Kidney (tissue), 14 donors: ENCODE results near the gene SOX6. TPM values are rescaled to one million over a fixed set of nuclear protein-coding genes. Genes with fewer than 3 reads are reported as not detected.

Source experiments
- DNase-seq, 5 donors: peaks; one replicate each; pipeline ENCODE4 v3.0.0-alpha.2; 2013 to 2020
- FAIRE-seq: peaks from 2 replicates; lab custom pipeline; 2012; peaks lifted over from hg19 to GRCh38; lab: Jason Lieb, UNC
- H3K27ac ChIP-seq, 2 donors: one replicate each; pipeline ENCODE4 v1.7.0; 2013; ENCODE audit warnings: low read depth in 2 of 2, low read length in 2 of 2, inconsistent platforms in 1 of 2
- H3K27me3 ChIP-seq: one replicate; pipeline ENCODE4 v1.7.1; 2013; ENCODE audit warnings: low read length, inconsistent platforms; ENCODE audit not compliant: control insufficient read depth, insufficient read depth
- H3K36me3 ChIP-seq, 3 donors: one replicate each; pipeline versions ENCODE4 v1.7.0 to v1.7.1; 2013; ENCODE audit warnings: low read length in 3 of 3, control low read depth in 1 of 3, inconsistent platforms in 1 of 3; ENCODE audit not compliant: insufficient read depth in 3 of 3, control insufficient read depth in 2 of 3
- H3K4me1 ChIP-seq, 3 donors: one replicate each; pipeline versions ENCODE4 v1.7.0 to v1.7.1; 2013; ENCODE audit warnings: low read length in 3 of 3, inconsistent platforms in 1 of 3, low read depth in 1 of 3; ENCODE audit not compliant: control insufficient read depth in 2 of 3, insufficient read depth in 2 of 3
- H3K4me3 ChIP-seq, 3 donors: one replicate each; pipeline versions ENCODE4 v1.7.0 to v1.8.1; 2013; ENCODE audit warnings: low read length in 3 of 3, control low read depth in 1 of 3, inconsistent platforms in 1 of 3
- H3K9ac ChIP-seq, 3 donors: one replicate each; pipeline versions ENCODE4 v1.7.0 to v1.7.1; 2013; ENCODE audit warnings: low read length in 3 of 3, control low read depth in 1 of 3, inconsistent platforms in 1 of 3
- H3K9me3 ChIP-seq, 3 donors: one replicate each; pipeline versions ENCODE4 v1.7.0 to v1.7.1; 2013; ENCODE audit warnings: low read length in 3 of 3, control low read depth in 1 of 3, inconsistent platforms in 1 of 3; ENCODE audit not compliant: control insufficient read depth in 2 of 3, insufficient read depth in 1 of 3
- intact Hi-C: fragments of 100-400 bp; cut with DNase I; formaldehyde crosslinking; loops from one replicate; pipeline ENCODE4 v1.11.1; 2022
- polyA plus RNA-seq: library from polyadenylated mRNA; stranded (reverse); fragments of 350-450 nt; fragmentation: Illumina TruSeq; extraction: RNeasy Lipid Tissue Mini Kit (QIAGEN cat#74804); gene quantifications from one replicate; pipeline ENCODE4 v1.2.3, GENCODE V29; 2014; ENCODE audit warnings: low read depth, low replicate concordance; ENCODE audit not compliant: insufficient read depth
- total RNA-seq: library from RNA; stranded (reverse); fragmentation: NEBNext Ultra II Directional; extraction: Animal tissue kit (Norgen Biotek cat#: 25700); gene quantifications from one replicate; pipeline ENCODE4 v1.2.1, GENCODE V29; 2021
- TF ChIP-seq, protein P1 (sequence below): IDR thresholded peaks from 3 replicates; pipeline ENCODE4 v1.5.1; 2012; ENCODE audit warnings: mild to moderate bottlenecking, moderate library complexity, borderline replicate concordance; ENCODE audit not compliant: insufficient read depth; ENCODE audit errors: extremely low read depth
- donor health status: control.
- donor health status: control.
- donor health status: control.
- donor health status: control.
- donor health status: control.
- donor health status: DM: yes; HTN: yes; CAD: no.
- donor health status: Normal renal cell carcinoma (clear cell type).

Gene SOX6
- total and polyA plus RNA-seq, 2 donors from 2014 or later: 5.0 to 47.3 TPM

DNA sequence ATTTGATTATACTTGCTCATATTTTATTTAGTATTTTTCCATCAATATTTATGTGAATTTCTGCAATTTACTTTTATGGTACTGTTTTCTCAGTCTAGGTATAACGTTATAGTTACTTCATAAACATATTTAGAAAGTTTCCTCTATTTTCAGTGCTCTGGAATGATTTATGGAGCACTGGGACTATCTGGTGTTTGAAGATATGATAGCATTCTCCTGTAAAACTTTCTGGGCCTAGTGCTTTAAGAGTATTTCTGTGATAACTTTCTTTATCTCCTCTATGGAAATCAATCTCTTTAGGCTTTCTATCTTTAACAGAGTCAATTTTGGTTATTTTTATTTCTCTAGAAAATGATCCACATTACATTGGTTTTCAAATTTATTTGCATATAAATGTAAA is 85.1 kb downstream of the SOX6 start:
- no peaks in the 10 kb centered on the region for H3K27me3 ChIP-seq
- FAIRE-seq: no peak
- no peak for DNase-seq
- H3K4me3 ChIP-seq: no peak overlapping the region
- H3K9me3 ChIP-seq: no peaks in the 10 kb centered on the region
- intact Hi-C loops: no loop called here
- H3K36me3 ChIP-seq: no peaks in the 10 kb centered on the region
- TF ChIP-seq, protein P1, sequence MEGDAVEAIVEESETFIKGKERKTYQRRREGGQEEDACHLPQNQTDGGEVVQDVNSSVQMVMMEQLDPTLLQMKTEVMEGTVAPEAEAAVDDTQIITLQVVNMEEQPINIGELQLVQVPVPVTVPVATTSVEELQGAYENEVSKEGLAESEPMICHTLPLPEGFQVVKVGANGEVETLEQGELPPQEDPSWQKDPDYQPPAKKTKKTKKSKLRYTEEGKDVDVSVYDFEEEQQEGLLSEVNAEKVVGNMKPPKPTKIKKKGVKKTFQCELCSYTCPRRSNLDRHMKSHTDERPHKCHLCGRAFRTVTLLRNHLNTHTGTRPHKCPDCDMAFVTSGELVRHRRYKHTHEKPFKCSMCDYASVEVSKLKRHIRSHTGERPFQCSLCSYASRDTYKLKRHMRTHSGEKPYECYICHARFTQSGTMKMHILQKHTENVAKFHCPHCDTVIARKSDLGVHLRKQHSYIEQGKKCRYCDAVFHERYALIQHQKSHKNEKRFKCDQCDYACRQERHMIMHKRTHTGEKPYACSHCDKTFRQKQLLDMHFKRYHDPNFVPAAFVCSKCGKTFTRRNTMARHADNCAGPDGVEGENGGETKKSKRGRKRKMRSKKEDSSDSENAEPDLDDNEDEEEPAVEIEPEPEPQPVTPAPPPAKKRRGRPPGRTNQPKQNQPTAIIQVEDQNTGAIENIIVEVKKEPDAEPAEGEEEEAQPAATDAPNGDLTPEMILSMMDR: no peak
- H3K4me1 ChIP-seq: no peaks in the 10 kb centered on the region
- no peak overlapping the region for H3K9ac ChIP-seq
- H3K27ac ChIP-seq: no peak overlapping the region

DNA sequence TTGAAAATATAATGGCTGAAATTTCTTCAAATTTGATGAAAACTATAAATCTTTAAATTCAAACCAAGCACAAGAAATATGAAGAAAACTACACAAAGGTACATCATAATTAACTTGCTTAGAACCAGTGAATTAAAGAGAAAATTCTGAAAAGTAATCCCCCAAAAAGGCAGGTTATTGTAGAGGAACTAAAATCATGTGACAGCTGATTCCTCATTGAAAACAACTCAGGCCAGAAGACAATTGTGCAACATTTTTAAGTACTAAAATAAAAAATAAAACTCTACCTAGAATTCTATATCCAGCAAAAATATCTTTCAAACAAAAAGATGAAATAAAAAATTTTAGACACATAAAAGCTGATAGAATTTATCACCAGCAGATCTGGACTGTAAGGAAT is 90.3 kb downstream of the SOX6 start:
- TF ChIP-seq, protein P1: no peak
- Histone ChIP-seq H3K27me3 (no peaks in the 10 kb centered on the region), H3K36me3 (no peaks in the 10 kb centered on the region), H3K27ac (no peak overlapping the region), H3K9ac (no peak overlapping the region), H3K4me3 (no peak overlapping the region), H3K9me3 (no peaks in the 10 kb centered on the region), H3K4me1 (peaks cover 0 to 7% (median 6%) of the 10 kb centered on the region in 3 donors)
- DNase-seq (no peak), FAIRE-seq (no peak)
- intact Hi-C loops: no loop called here

DNA sequence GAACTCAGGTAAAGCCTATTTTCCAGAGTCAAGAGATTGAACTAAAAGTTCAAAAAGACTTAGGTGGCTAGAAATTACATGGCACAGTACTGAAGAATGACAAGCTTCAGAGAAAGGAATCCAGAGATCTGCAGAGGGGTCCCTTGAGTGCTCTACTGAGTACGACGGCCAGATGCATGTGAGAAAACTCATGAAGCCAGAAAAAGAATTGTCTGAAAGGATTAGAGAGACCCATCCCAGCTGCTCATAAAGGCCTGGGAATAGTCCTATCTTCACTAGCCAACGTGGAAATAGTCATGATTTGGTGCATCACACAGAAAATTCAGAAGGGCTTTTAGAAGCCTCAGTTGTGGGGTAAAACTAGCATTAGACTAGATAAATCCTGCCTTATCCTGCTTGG is 91.3 kb downstream of the SOX6 start:
- no peak overlapping the region for H3K27ac ChIP-seq
- no peak overlapping the region for H3K9ac ChIP-seq
- H3K4me1 ChIP-seq: peaks cover 0 to 12% (median 6%) of the 10 kb centered on the region in 3 donors
- no peaks in the 10 kb centered on the region for H3K27me3 ChIP-seq
- TF ChIP-seq, protein P1: no peak
- H3K9me3 ChIP-seq: no peaks in the 10 kb centered on the region
- no peak for DNase-seq
- intact Hi-C loops: no loop called here
- H3K36me3 ChIP-seq: no peaks in the 10 kb centered on the region
- FAIRE-seq: no peak
- H3K4me3 ChIP-seq: no peak overlapping the region

DNA sequence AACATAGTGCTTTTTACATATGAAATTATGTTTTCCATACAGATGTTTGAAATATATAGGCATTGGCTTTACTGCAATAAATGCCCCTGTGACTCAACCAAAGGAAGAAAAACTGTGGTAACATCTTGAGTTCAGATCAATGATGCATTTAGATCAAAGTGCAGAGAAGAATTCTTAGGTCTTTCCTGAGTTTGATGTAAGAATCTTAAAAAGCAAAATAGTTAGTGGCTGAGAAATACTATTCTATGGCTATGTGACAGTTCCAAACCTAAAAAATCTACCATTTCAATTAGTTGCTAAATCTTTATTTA is 93.7 kb downstream of the SOX6 start:
- intact Hi-C loops: no loop called here
- no peak for FAIRE-seq
- peak in 1 of 5 donors; percentile 6 for DNase-seq
- Histone ChIP-seq H3K9ac (no peak overlapping the region), H3K27ac (peak overlapping the region in 1 of 2 donors; percentile 37), H3K4me1 (peaks cover 0 to 12% (median 6%) of the 10 kb centered on the region in 3 donors), H3K9me3 (no peaks in the 10 kb centered on the region), H3K4me3 (peak overlapping the region in 1 of 3 donors; percentile 19), H3K27me3 (no peaks in the 10 kb centered on the region), H3K36me3 (no peaks in the 10 kb centered on the region)
- TF ChIP-seq, protein P1: no peak
